ENCODE measurements around the gene PRX. TPM values are rescaled to one million over a fixed set of nuclear protein-coding genes. Genes with fewer than 3 reads are reported as not detected.
"Not testable (repeated sequence)": the region's sequence is repeated elsewhere in the genome, so short reads cannot be mapped to it uniquely, and the experiment has no call there.

The PRX gene
- polyA plus RNA-seq, 3 donors: 0.13 to 0.76 TPM; not detected in 1

- Mint-ChIP-seq H3K27ac (no peak overlapping the region), H3K27me3 (ENCODE audit: low read depth in 3 of 3) (peaks cover 3 to 8% (median 8%) of the 10 kb centered on the region in 3 donors), H3K9me3 (no peaks in the 10 kb centered on the region), H3K4me3 (no peak overlapping the region), H3K36me3 (no peaks in the 10 kb centered on the region), H3K4me1 (peaks cover 19% of the 10 kb centered on the region)
- Histone ChIP-seq H4K20me1 (ENCODE audit: insufficient read depth, low read length) (no peaks in the 10 kb centered on the region), H3K4me2 (replicated peaks; ENCODE audit: extremely low read depth, low read length, poor library complexity, severe bottlenecking) (no peak overlapping the region), H3K27me3 (ENCODE audit: control insufficient read depth in 2 of 2, insufficient read depth in 2 of 2, low read length in 2 of 2) (no peaks in the 10 kb centered on the region), H3K4me3 (replicated peaks in 1 of 3; ENCODE audit: low read depth in 2 of 3, low read length in 3 of 3) (no peak overlapping the region), H3K9ac (ENCODE audit: insufficient read depth, low read length, poor library complexity, severe bottlenecking) (no peak overlapping the region), H3K79me2 (ENCODE audit: insufficient read depth, low read length) (no peaks in the 10 kb centered on the region), H3K36me3 (replicated peaks in 1 of 2; ENCODE audit: control insufficient read depth in 1 of 2, insufficient read depth in 2 of 2, low read length in 2 of 2) (no peaks in the 10 kb centered on the region), H3K27ac (ENCODE audit: low read depth in 1 of 2, low read length in 2 of 2) (no peak overlapping the region), H3K9me3 (replicated peaks in 1 of 2; ENCODE audit: control insufficient read depth in 1 of 2, insufficient read depth in 1 of 2, low read length in 2 of 2) (no peaks in the 10 kb centered on the region), H3K4me1 (ENCODE audit: control insufficient read depth in 1 of 2, insufficient read depth in 2 of 2, low read length in 2 of 2) (peaks cover 12% of the 10 kb centered on the region in 2 donors), H2AFZ (ENCODE audit: insufficient read depth, low read depth, low read length, poor library complexity, severe bottlenecking) (no peak overlapping the region)
- TF ChIP-seq, protein P1, sequence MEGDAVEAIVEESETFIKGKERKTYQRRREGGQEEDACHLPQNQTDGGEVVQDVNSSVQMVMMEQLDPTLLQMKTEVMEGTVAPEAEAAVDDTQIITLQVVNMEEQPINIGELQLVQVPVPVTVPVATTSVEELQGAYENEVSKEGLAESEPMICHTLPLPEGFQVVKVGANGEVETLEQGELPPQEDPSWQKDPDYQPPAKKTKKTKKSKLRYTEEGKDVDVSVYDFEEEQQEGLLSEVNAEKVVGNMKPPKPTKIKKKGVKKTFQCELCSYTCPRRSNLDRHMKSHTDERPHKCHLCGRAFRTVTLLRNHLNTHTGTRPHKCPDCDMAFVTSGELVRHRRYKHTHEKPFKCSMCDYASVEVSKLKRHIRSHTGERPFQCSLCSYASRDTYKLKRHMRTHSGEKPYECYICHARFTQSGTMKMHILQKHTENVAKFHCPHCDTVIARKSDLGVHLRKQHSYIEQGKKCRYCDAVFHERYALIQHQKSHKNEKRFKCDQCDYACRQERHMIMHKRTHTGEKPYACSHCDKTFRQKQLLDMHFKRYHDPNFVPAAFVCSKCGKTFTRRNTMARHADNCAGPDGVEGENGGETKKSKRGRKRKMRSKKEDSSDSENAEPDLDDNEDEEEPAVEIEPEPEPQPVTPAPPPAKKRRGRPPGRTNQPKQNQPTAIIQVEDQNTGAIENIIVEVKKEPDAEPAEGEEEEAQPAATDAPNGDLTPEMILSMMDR (IDR thresholded peaks at IDR 0.05): no peak
- no peak for DNase-seq
- 49% methylated on average over 3 of the region's 9 CpGs for WGBS (ENCODE audit: insufficient coverage)
- intact Hi-C loops (cut with micrococcal nuclease): no loop called here
Measured at GRCh38 chr19:40410030-40410389, 3.2 kb downstream of the PRX start.

DNA sequence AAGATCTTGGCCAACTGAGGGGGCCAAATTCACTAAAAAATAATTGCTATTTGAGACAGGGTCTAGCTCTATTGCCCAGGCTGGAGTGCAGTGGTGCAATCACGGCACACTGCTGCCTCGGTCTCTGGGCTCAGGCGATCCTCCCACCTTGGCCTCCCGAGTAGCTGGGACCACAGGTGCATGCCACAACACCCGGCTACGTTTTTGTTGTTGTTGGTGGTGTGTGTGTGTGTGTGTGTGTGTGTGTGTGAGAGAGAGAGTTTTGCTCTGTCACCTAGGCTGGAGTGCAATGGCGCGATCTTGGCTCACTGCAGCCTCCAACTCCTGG, 4.6 kb downstream of the PRX start:
- H3K27ac Mint-ChIP-seq: not testable (repeated sequence)
- peak overlapping the region; percentile 49 for H3K4me2 ChIP-seq (replicated peaks; ENCODE audit: extremely low read depth, low read length, poor library complexity, severe bottlenecking)

More for the DNA sequence above, 4.6 kb downstream of the PRX start:
- H3K4me3 Mint-ChIP-seq; H4K20me1 ChIP-seq (ENCODE audit: insufficient read depth, low read length); H3K27me3 ChIP-seq (ENCODE audit: control insufficient read depth in 2 of 2, insufficient read depth in 2 of 2, low read length in 2 of 2); H3K27ac ChIP-seq (ENCODE audit: low read depth in 1 of 2, low read length in 2 of 2); H3K27me3 Mint-ChIP-seq (ENCODE audit: low read depth in 3 of 3); H3K79me2 ChIP-seq (ENCODE audit: insufficient read depth, low read length); H3K9ac ChIP-seq (ENCODE audit: insufficient read depth, low read length, poor library complexity, severe bottlenecking); H3K9me3 ChIP-seq (replicated peaks in 1 of 2; ENCODE audit: control insufficient read depth in 1 of 2, insufficient read depth in 1 of 2, low read length in 2 of 2); H2AFZ ChIP-seq (ENCODE audit: insufficient read depth, low read depth, low read length, poor library complexity, severe bottlenecking); DNase-seq; H3K4me3 ChIP-seq (replicated peaks in 1 of 3; ENCODE audit: low read depth in 2 of 3, low read length in 3 of 3); H3K36me3 Mint-ChIP-seq; intact Hi-C loops (cut with micrococcal nuclease); H3K9me3 Mint-ChIP-seq; H3K36me3 ChIP-seq (replicated peaks in 1 of 2; ENCODE audit: control insufficient read depth in 1 of 2, insufficient read depth in 2 of 2, low read length in 2 of 2): not testable (repeated sequence)
- peaks cover 16 to 17% of the 10 kb centered on the region in 2 donors for H3K4me1 ChIP-seq (ENCODE audit: control insufficient read depth in 1 of 2, insufficient read depth in 2 of 2, low read length in 2 of 2)
- H3K4me1 Mint-ChIP-seq: peaks cover 24% of the 10 kb centered on the region
- 89% methylated on average over 6 of the region's 8 CpGs for WGBS (ENCODE audit: insufficient coverage)
